ENCODE data around the gene CHST9.

DNA sequence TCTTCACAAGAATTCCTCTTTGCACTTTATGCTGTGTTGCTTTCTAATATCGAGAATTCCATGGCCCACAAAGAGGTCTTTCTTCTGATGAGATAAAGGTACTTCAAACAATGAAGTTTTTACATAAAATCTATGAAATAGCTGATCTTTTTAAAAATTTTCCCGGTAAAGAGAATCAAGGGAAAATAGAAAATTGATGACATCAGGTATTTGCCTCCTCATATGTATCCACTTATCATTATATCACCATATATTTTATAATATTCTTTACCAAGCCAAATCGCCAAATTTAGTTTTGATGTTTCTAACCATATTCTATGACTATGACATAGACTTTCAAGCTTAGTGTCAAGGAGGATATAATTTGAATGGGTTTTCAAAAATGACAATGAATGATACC lies 139.8 kb downstream of the CHST9 start:
- TF ChIP-seq, protein P1, sequence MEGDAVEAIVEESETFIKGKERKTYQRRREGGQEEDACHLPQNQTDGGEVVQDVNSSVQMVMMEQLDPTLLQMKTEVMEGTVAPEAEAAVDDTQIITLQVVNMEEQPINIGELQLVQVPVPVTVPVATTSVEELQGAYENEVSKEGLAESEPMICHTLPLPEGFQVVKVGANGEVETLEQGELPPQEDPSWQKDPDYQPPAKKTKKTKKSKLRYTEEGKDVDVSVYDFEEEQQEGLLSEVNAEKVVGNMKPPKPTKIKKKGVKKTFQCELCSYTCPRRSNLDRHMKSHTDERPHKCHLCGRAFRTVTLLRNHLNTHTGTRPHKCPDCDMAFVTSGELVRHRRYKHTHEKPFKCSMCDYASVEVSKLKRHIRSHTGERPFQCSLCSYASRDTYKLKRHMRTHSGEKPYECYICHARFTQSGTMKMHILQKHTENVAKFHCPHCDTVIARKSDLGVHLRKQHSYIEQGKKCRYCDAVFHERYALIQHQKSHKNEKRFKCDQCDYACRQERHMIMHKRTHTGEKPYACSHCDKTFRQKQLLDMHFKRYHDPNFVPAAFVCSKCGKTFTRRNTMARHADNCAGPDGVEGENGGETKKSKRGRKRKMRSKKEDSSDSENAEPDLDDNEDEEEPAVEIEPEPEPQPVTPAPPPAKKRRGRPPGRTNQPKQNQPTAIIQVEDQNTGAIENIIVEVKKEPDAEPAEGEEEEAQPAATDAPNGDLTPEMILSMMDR (IDR thresholded peaks at IDR 0.05 in 2 of 3, conservative IDR thresholded peaks at IDR 0.05 in 1 of 3; ENCODE audit: control insufficient read depth in 2 of 3, extremely low read depth in 1 of 3, insufficient read depth in 1 of 3, low read depth in 3 of 3, low read length in 3 of 3): no peak
- TF ChIP-seq ZNF274 (IDR thresholded peaks at IDR 0.05; ENCODE audit: insufficient read depth, insufficient read length): no peak
- TF ChIP-seq, protein P2, sequence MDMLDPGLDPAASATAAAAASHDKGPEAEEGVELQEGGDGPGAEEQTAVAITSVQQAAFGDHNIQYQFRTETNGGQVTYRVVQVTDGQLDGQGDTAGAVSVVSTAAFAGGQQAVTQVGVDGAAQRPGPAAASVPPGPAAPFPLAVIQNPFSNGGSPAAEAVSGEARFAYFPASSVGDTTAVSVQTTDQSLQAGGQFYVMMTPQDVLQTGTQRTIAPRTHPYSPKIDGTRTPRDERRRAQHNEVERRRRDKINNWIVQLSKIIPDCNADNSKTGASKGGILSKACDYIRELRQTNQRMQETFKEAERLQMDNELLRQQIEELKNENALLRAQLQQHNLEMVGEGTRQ (IDR thresholded peaks at IDR 0.05; ENCODE audit: borderline replicate concordance, low read depth, low read length): no peak
- TF ChIP-seq BHLHE40 (IDR thresholded peaks at IDR 0.05; ENCODE audit: borderline replicate concordance in 1 of 2, low read depth in 2 of 2, low read length in 1 of 2): no peak
- no peak for TF ChIP-seq YY1 (IDR thresholded peaks at IDR 0.05; ENCODE audit: low read depth, low read length)
- TF ChIP-seq POLR2A (IDR thresholded peaks at IDR 0.05; ENCODE audit: low read depth, low read length): no peak
- no peak for TF ChIP-seq MXI1 (IDR thresholded peaks at IDR 0.05; ENCODE audit: low read depth, low read length)
- no peak for TF ChIP-seq RAD21 (IDR thresholded peaks at IDR 0.05; ENCODE audit: insufficient read depth, low read depth, low read length)
- no peak for TF ChIP-seq CHD4 (IDR thresholded peaks at IDR 0.05)

All from GM12878 (cell line).